DMS53 treated with DMSO at 0.1 percent for 48 hours (cell line): ENCODE results near the gene S1PR2.

Source experiments
- DNase-seq: peaks from one replicate; lab custom pipeline; 2025; ENCODE audit not compliant: unreplicated experiment; lab: John Stamatoyannopoulos, UW

The S1PR2 gene

GRCh38 chr19:10230861-10231611 is at the start of gene S1PR2:
S1PR2 (minus strand) TSS chr19:10231331; CDS start chr19:10224905, 6,426 bp downstream.
- DNase-seq: peak; percentile 41

GRCh38 chr19:10279737-10280442 is 48.8 kb upstream of the S1PR2 start:
- no peak for DNase-seq

- DNase-seq: no peak
Observed at GRCh38 chr19:10278935-10279334, 47.8 kb upstream of the S1PR2 start.

GRCh38 chr19:10277795-10278589 is 46.9 kb upstream of the S1PR2 start:
- no peak for DNase-seq

- DNase-seq: no peak
Observed at GRCh38 chr19:10274589-10274988, 43.5 kb upstream of the S1PR2 start.

- no peak for DNase-seq
Observed at GRCh38 chr19:10271543-10272086, 40.5 kb upstream of the S1PR2 start.

- no peak for DNase-seq
Observed at GRCh38 chr19:10270616-10271394, 39.7 kb upstream of the S1PR2 start, which contains the start of gene ICAM1. ICAM1 (plus strand) TSS chr19:10271120; CDS start chr19:10271160, 40 bp downstream.

GRCh38 chr19:10270180-10270615 is 39.1 kb upstream of the S1PR2 start:
- DNase-seq: no peak

- DNase-seq: peak; percentile 33
Observed at GRCh38 chr19:10269333-10270179, 38.4 kb upstream of the S1PR2 start.

GRCh38 chr19:10268071-10268470 is 36.9 kb upstream of the S1PR2 start:
- no peak for DNase-seq

GRCh38 chr19:10266706-10267105 is 35.6 kb upstream of the S1PR2 start:
- DNase-seq: no peak

- no peak for DNase-seq
Observed at GRCh38 chr19:10262771-10263170, 31.6 kb upstream of the S1PR2 start.

- DNase-seq: peak; percentile 48
Observed at GRCh38 chr19:10260141-10260584, 29.0 kb upstream of the S1PR2 start.

GRCh38 chr19:10259162-10259905 is 28.2 kb upstream of the S1PR2 start:
- peak; percentile 75 for DNase-seq

GRCh38 chr19:10258080-10258710 is 27.1 kb upstream of the S1PR2 start:
- no peak for DNase-seq

GRCh38 chr19:10256970-10257615 is 26.0 kb upstream of the S1PR2 start:
- DNase-seq: no peak

- no peak for DNase-seq
Observed at GRCh38 chr19:10256551-10256950, 25.4 kb upstream of the S1PR2 start.

- no peak for DNase-seq
Observed at GRCh38 chr19:10255358-10255757, 24.2 kb upstream of the S1PR2 start.
